Inferior parietal cortex (tissue), 1 donor: ENCODE results near the gene MED12L.

Source experiments
- DNase-seq: peaks from one replicate; pipeline ENCODE4 v3.0.0-alpha.2; 2016; ENCODE audit errors: extremely low spot score

The MED12L gene

GRCh38 chr3:151327571-151328198 is 242.2 kb downstream of the MED12L start:
- peak; percentile 36 for DNase-seq

DNA sequence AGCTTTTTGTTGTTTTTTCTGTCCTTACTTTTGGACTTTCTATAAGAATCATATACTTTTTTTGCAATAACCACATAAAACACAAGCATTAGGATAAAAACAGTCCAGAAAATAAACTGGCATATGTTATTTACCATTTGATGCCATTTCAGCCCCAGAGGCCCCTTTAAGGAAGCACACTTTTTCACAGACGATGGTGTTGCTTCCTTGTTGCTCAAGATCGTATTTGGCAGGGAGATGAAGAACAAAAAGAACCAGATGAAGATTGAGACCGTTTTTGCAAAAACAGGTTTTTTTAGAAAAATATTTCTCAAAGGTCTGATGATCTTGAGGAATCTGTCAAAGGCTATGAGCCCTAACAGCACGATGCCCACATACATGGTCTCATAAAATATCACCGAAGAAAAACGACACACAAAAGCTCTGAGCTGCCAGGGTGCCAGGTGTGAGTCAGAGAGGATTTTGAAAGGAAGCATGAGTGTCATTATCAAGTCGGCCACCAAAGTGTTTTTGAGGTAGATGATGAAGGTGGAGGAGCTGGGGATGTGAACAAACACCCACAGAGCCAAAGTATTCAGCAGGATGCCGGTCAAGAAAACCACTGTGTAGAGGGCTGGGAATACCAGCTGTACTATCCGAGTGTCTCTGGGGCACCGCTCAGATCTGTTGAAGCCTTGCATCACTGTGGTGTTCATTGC is 243.0 kb downstream of the MED12L start:
- DNase-seq: peak; percentile 30

DNA sequence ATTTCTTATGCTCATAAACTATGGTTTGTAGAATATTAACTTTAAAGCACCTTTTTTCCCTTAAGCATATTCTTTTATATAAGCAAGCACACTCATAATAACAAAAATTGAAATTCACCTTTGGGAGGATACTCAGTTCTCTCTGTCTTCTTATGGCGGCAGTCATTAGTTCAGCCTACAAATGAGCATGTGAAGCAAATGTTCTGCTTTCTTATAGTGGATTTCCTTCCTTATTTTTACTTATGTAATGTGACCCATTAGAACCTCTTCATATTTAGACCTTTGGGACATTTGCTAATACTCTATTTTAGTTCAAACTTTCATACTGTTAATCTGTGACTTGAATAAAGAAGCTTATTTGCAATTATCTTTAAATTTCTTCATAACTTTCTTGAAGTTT is 243.9 kb downstream of the MED12L start, which contains the start of gene P2RY13:
Gene P2RY13, minus strand, starts transcription at position 187 of the 400 bp plus-strand sequence. Its CDS starts 21 bp downstream, at position 166.
- DNase-seq: no peak

GRCh38 chr3:151330379-151330778 is 244.9 kb downstream of the MED12L start:
- no peak for DNase-seq

DNA sequence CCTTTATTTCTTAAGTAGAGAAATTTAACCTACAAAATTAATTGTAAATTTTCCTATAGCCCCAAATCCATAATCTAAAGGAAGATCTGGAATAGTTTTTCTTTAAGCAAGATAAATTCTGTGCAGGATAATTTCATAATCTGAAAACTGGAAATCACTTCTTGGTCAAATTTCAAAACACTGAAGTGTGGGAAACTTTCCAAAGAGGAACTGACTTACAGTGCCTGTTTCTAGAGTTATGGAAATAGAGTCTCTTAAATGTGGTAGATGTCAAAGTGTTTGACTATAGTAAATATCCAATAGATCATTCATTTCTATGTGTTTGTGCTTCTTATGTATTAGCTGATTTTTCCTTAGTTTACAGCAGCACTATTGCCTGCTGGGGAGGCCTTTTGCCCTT is 245.4 kb downstream of the MED12L start:
- no peak for DNase-seq

GRCh38 chr3:151331696-151332095 is 246.2 kb downstream of the MED12L start:
- no peak for DNase-seq

GRCh38 chr3:151345859-151346258 is 260.4 kb downstream of the MED12L start:
- no peak for DNase-seq

- no peak for DNase-seq
These were observed 260.8 kb downstream of the MED12L start for GRCh38 chr3:151346292-151346691.

DNA sequence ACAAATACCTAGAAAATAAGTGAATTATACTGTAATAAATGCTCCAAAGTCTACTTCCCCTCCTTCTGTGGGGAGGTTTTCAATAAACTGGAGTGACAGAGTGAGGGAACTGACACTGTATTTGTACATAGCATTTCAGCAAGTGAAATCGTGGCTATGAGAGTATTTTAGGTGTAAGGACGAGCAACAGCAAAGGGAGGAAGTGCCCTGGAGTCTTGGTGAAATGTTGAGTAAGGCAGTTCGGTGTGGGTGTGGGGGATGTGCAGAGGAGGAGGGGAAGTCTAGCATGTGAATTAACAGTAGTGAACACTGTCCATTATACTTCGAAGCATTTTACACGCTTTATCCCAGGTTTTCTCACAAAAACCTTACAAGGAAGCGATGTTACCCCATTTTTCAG is 262.0 kb downstream of the MED12L start:
- DNase-seq: no peak

DNA sequence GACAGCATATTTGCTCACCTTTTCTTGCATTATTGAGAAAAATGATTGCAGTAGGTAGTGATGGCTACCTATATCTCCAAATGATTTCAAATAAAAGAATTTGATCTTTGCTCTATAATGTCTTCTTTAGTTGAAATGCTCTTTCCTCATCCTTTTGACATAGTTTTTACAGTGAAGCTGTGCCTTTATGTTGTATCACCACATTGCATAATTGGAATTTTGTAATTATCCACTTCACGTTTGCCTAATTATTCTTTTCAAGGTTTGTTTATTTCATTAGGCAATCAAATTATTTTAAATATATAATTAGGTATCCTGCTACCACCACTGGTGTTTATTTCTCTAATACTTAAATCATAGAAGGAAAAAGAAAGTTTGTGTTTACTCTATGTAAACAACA is 265.2 kb downstream of the MED12L start:
- no peak for DNase-seq

GRCh38 chr3:151351219-151351618 is 265.8 kb downstream of the MED12L start:
- DNase-seq: no peak

- DNase-seq: no peak
These were observed 266.2 kb downstream of the MED12L start for GRCh38 chr3:151351648-151352047.

DNA sequence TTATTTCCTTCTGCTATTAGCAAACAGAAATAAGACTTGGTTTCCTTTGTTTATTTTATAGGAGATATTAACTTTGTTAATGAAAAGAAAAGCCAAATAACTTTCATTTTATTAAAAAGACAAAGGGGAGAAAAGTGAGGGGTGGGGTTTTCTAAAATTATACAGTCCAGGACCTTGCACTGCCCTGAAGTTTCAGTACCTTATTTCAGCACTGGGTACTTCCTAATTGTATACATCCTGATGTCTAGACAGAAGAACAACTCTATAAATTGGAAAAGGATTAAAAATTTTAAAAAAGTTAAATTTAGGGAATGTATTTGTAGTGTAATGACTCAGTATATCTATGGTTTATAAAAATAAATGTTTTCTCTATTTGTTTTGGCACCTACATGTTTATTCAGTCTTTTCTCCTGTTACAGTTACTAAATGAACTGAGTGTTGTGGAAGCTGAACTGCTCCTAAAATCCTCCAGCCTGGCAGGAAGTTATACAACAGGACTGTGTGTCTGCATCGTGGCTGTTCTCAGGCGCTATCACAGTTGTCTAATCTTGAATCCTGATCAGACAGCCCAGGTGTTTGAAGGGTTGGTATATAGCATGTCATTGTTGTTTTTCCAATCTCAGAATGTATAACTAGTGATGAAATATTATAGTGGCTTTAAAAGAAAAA is 271.5 kb downstream of the MED12L start:
- peak; percentile 48 for DNase-seq

GRCh38 chr3:151357463-151357850 is 272.0 kb downstream of the MED12L start:
- DNase-seq: peak; percentile 45

- no peak for DNase-seq
These were observed 277.3 kb downstream of the MED12L start for GRCh38 chr3:151362751-151363174.

DNA sequence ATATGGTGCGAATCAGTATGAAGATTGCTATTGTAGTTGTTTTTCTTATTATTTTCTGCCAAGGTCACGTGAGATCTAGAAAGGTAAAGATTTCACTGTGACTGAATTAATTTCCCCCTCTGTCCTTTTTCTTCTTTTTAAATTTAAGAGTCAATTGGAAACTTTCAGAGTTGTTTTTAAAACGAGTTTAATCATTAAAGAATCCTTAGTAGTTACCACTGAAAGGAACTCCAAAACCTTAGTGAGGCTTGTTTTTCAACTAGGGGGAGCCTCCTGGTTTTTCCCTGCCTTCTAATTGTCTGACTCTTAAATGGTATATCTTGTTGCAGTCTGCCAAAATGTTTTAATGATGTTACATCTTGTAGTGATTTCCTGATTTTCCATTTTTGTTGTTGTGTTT is 281.5 kb downstream of the MED12L start:
- no peak for DNase-seq

DNA sequence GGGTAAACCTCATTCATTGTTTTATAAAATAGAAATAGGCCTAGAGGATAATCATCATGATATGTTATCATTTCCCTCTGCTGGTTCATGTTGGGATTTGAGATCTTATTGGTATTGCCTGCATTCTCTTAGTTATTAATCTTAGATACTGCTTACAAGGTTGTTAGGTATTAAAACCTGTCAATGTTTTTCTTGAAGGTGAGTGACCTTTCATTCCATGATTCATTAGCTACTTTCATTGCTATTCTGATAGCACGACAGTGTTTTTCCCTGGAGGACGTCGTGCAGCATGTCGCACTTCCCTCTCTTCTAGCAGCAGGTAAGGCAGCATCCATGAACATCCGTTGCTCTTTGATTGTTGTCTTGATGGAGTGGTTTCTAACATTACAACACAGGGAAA is 282.0 kb downstream of the MED12L start:
- no peak for DNase-seq

- no peak for DNase-seq
These were observed 286.1 kb downstream of the MED12L start for GRCh38 chr3:151371526-151371925.

GRCh38 chr3:151372063-151372820 is 286.8 kb downstream of the MED12L start:
- no peak for DNase-seq

- no peak for DNase-seq
These were observed 292.4 kb downstream of the MED12L start for GRCh38 chr3:151377768-151378385.

GRCh38 chr3:151379083-151379734 is 293.7 kb downstream of the MED12L start:
- no peak for DNase-seq
